PC-9 (cell line): Measurements from ENCODE around the gene COX4I1.

Experiments
- EZH2 ChIP-seq: fragments of 200-600 bp; sonication (generic); IDR thresholded peaks from 2 replicates; pipeline ENCODE4 v1.8.0; 2017; ENCODE audit warnings: antibody characterized with exemption, low read depth
- TF ChIP-seq, protein P1 (sequence below): fragments of 200-600 bp; sonication (generic); conservative IDR thresholded peaks from 2 replicates; pipeline ENCODE4 v1.6.1; 2017; ENCODE audit warnings: mixed run types, antibody characterized with exemption, mild to moderate bottlenecking, moderate library complexity

DNA sequence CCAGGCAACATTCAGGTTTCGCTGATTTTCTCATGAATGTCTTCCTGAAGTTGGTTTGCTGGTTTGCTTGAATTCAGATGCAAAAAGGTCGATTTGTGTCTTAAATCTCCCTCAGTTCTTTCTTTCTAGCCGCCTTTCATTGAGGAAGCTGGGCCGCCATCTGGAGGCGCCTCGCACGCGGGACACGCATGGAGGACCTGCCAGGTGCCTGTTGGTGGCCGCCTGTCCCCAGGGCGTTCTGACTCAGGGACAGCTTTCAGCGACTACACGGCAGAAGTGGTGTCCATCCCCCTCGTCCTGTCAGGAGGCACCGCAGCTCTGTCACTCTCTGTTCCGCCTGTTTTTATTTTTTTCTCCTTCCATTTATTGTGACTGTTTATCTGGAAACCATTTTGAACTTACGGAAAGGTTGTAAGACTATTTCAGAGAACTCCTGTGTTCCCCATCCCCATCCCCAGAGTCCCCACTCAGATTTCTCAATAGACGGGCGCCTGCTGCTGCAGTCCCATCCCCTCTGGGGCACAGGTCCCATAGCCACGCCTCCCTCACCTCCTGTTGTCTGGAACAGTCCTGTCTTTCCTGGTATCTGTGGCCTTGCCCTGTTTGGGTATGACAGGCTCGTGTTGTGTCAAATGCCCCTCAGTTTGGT lies 33.2 kb downstream of the COX4I1 start:
- no peak for TF ChIP-seq EZH2
- TF ChIP-seq, protein P1, sequence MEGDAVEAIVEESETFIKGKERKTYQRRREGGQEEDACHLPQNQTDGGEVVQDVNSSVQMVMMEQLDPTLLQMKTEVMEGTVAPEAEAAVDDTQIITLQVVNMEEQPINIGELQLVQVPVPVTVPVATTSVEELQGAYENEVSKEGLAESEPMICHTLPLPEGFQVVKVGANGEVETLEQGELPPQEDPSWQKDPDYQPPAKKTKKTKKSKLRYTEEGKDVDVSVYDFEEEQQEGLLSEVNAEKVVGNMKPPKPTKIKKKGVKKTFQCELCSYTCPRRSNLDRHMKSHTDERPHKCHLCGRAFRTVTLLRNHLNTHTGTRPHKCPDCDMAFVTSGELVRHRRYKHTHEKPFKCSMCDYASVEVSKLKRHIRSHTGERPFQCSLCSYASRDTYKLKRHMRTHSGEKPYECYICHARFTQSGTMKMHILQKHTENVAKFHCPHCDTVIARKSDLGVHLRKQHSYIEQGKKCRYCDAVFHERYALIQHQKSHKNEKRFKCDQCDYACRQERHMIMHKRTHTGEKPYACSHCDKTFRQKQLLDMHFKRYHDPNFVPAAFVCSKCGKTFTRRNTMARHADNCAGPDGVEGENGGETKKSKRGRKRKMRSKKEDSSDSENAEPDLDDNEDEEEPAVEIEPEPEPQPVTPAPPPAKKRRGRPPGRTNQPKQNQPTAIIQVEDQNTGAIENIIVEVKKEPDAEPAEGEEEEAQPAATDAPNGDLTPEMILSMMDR: no peak
